Coronary artery (tissue), 2 donors: ENCODE measurements around the gene FAM210B.
A peak's percentile ranks its signal among the peaks of the same experiment; 100 is the strongest.

Experiments used
- DNase-seq: peaks from one replicate; pipeline ENCODE4 v3.0.0-alpha.2; 2017; ENCODE audit warnings: low spot score
- H3K27ac ChIP-seq, 2 donors: fragments of 200-600 bp; sonication (generic); one replicate each; pipeline ENCODE4 v1.5.1; 2016 to 2019
- H3K4me3 ChIP-seq: fragments of 200-600 bp; sonication (generic); 2 replicates; pipeline ENCODE4 v1.5.1; 2016; ENCODE audit warnings: mild to moderate bottlenecking, moderate library complexity
- TF ChIP-seq, protein P1 (sequence below): fragments of 200-600 bp; sonication (generic); IDR thresholded peaks from one replicate; pipeline ENCODE4 v1.5.1; 2019; ENCODE audit warnings: antibody characterized with exemption

The FAM210B gene

GRCh38 chr20:56358600-56359211 is at the start of gene FAM210B:
Gene FAM210B (plus strand): TSS chr20:56358974. CDS start chr20:56359006, 32 bp downstream.
- Histone ChIP-seq H3K4me3 (peak within 1 kb of the TSS; percentile 92), H3K27ac (peak within 1 kb of the TSS; percentile 65 to 89)
- TF ChIP-seq, protein P1, sequence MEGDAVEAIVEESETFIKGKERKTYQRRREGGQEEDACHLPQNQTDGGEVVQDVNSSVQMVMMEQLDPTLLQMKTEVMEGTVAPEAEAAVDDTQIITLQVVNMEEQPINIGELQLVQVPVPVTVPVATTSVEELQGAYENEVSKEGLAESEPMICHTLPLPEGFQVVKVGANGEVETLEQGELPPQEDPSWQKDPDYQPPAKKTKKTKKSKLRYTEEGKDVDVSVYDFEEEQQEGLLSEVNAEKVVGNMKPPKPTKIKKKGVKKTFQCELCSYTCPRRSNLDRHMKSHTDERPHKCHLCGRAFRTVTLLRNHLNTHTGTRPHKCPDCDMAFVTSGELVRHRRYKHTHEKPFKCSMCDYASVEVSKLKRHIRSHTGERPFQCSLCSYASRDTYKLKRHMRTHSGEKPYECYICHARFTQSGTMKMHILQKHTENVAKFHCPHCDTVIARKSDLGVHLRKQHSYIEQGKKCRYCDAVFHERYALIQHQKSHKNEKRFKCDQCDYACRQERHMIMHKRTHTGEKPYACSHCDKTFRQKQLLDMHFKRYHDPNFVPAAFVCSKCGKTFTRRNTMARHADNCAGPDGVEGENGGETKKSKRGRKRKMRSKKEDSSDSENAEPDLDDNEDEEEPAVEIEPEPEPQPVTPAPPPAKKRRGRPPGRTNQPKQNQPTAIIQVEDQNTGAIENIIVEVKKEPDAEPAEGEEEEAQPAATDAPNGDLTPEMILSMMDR: no peak
- DNase-seq: peak; percentile 86

GRCh38 chr20:56316051-56316450 is 42.7 kb upstream of the FAM210B start:
- DNase-seq: no peak
- no peak overlapping the region for H3K4me3 ChIP-seq
- H3K27ac ChIP-seq: no peak overlapping the region
- TF ChIP-seq, protein P1: no peak

DNA sequence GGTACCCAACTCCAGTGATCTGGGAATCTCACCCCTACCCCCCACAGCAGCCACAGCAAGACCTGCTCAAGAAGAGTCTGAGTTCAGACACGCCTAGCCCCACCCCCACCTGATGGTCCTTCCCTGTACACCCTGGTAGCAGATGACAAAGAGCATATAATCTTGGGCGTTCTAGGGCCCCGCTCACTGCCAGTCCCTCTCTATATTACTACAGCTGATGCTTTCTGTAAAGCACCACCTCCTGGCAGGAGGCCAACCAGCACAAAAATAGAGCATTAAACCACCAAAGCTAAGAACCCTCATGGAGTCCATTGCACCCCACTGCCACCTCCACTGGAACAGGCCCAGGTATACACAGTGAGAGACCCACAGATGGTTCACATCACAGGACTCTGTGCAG is 42.3 kb upstream of the FAM210B start:
- DNase-seq: no peak
- TF ChIP-seq, protein P1: no peak

GRCh38 chr20:56322681-56323080 is 36.1 kb upstream of the FAM210B start:
- no peak for DNase-seq
- Histone ChIP-seq H3K27ac (no peak overlapping the region), H3K4me3 (no peak overlapping the region)
- TF ChIP-seq, protein P1: no peak

More for the DNA sequence above, 42.3 kb upstream of the FAM210B start:
- no peak overlapping the region for H3K27ac ChIP-seq
- no peak overlapping the region for H3K4me3 ChIP-seq

- TF ChIP-seq, protein P1: no peak
- DNase-seq: no peak
- Histone ChIP-seq H3K4me3 (no peak overlapping the region), H3K27ac (no peak overlapping the region)
These were observed 35.6 kb upstream of the FAM210B start for GRCh38 chr20:56323206-56323605.

GRCh38 chr20:56323656-56324055 is 35.1 kb upstream of the FAM210B start:
- no peak overlapping the region for H3K27ac ChIP-seq
- TF ChIP-seq, protein P1: no peak
- H3K4me3 ChIP-seq: no peak overlapping the region
- DNase-seq: no peak

GRCh38 chr20:56324806-56325205 is 34.0 kb upstream of the FAM210B start:
- H3K27ac ChIP-seq: no peak overlapping the region
- H3K4me3 ChIP-seq: no peak overlapping the region
- TF ChIP-seq, protein P1: no peak
- DNase-seq: no peak
